Umbilical cord (tissue), 2 donors: ENCODE measurements around the gene LNX1. TPM values are rescaled to one million over a fixed set of nuclear protein-coding genes. Genes with fewer than 3 reads are reported as not detected.
A peak's percentile ranks its signal among the peaks of the same experiment; 100 is the strongest.

Experiments used
- DNase-seq: peaks from one replicate; pipeline ENCODE4 v3.0.0-alpha.2; 2015; ENCODE audit warnings: low spot score
- total RNA-seq: library from RNA; depleted of rRNA; stranded (reverse); fragments of >200 nt; gene quantifications from one replicate; pipeline ENCODE4 v1.2.3, GENCODE V29; 2014; ENCODE audit warnings: low replicate concordance; ENCODE audit not compliant: insufficient read depth

The LNX1 gene
- total RNA-seq, 1 donor from 2014 or later: 30.8 TPM

DNA sequence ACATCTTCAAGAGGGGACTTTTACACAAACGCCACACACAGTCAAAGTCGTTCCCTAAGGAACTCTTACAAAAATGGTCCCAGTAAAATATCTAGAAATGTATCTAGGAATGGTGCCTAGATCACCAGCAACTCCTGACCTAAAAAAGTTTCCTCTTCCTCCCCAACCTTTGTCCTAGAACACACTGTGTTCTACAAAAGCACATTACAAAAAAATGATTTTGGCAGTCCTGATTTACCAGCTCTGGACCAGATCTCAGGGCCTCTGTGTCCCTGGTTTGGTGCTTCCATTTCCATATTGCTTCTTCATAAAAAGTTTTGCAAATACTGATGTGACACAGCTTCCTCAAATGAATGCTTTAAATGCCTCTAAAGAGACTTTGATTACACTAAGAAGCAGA, 55.0 kb downstream of the LNX1 start:
- DNase-seq: no peak

DNA sequence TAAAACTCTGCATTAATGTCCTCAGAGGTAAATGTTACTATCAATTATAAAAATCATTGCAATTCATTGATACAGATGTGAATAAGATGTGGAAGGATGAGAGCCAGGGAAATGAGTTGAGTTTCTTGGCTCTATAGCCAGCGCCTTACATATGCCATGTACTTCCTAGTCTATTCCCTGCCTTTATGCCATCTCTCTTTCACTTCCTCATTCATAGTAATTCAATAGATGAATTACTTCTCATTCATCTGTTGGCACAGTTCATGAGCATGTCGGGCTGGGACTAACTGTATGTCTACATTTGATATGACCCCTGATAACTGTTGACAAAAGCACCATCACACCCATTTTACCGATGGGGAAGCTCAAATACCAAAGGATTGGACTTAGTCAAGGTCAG, 55.7 kb downstream of the LNX1 start:
- no peak for DNase-seq

DNA sequence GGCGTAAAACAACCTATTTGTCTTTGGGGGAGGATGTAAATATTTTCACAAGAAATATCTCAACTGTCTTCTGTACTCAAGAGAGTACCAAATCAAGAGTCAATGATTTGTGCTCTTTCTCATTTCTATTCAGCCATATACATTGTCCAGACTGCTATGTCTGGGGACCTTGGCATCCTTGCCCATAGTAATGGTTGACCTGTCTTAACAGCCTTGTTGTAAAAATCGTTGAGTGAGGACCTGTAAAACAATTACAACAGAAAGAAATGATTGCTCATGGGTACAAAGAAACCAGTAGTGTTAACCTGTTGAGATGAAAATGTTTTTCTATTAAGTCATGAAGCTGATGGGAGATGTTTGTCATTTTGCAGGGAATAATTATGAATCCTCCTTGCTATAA, 56.6 kb downstream of the LNX1 start:
- DNase-seq: no peak

DNA sequence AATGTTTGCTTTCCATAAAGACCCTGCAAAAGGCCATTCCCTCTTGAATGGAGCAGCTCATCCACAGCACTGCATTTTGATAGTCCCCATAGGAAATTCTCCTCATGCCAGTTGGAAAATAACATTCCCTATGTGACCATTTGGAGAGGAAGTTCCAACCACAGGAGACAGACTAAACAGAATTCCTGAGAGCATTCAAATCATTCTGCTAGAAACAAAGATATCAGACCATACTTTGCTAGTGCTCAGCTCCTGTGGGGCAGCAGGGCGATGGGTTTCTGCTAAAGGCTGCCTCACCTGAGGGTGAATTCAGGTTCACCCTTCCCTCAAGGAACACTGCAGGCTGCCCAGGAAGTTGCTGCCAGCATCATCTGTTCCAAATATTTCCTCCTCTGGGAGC, 58.8 kb downstream of the LNX1 start:
- no peak for DNase-seq

DNA sequence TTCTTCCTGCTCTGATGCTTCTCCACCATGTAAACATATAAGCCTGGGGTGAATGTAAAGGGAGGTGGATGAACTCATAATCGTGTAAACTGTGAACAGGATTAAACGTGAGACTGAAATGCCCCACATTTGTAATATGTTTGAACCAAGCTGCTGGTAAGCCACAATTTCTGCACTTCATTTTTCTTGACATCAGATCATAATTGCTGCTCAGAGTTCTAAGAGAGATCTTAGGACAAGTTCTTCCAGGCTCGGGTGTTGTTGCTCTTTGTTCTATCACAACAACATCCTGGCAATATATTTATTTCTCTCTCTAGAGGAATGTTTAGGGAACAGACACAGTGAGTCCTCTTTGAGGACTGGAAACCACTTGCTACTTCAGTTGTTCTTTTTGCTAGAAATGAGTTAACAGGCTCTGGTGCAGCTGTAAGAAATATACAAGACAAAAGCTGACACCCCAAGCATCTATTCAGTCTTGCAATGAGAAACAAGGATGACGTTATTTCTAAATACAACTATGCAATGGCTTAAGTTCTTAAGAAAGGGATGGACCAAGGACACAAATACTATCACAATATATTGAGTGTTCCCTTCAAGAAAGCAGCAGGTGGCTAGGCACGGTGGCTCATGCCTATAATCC, 59.6 kb downstream of the LNX1 start:
- DNase-seq: no peak

DNA sequence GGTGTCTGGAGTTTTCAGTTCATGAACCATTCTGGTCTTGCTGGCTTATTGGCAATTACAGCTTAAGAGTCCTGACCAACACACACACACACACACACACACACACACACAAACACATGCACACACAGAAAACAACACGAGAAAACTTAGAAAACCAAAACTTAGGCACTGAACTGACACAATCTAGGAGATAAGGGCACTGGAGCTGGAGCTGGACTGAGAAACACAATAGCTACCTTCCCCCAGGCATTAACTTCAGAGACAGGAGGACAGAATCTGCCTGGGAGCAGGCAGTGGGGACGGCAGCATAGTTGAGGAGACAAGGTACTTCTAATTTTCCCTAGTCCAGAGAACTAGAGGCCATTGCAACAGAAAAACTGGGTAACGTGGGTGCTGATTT, 62.3 kb downstream of the LNX1 start:
- no peak for DNase-seq

DNA sequence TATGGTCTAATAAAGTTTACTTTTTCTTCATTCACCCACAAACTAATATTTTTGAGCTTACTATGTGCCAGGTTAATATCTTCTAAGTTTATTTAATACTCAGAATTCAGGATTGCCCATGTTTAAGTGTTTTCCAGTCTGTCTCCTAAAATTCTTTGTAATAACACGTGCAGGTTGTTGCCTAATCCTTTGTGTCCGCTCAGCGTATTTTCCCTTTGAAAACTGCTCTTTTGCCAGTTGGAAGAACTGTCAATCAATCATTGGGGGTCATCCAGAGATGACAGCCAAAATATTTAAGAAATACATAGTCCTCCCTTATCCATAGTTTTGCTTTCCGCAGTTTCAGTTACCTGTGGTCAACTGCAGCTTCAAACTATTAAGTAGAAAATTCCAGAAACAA, 63.4 kb downstream of the LNX1 start:
- no peak for DNase-seq

DNA sequence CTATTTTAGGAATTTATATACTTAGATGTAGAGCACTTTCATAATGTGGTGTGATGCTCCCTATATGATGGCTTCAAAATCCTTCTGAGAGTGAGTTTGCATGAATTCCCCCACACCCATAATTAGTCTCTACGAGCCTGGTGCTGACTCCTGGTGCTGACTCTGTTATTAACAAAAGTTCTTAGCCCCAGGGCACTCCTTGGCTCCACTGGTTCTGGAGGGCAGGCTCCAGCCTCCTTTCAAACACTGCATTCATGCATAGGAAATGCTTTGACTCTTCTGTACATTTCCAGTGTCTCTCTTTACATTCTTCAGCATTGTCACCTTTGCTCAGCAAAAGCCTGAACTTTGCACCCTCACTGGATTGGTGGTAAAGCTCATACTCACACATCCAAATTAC, 64.0 kb downstream of the LNX1 start:
- no peak for DNase-seq

DNA sequence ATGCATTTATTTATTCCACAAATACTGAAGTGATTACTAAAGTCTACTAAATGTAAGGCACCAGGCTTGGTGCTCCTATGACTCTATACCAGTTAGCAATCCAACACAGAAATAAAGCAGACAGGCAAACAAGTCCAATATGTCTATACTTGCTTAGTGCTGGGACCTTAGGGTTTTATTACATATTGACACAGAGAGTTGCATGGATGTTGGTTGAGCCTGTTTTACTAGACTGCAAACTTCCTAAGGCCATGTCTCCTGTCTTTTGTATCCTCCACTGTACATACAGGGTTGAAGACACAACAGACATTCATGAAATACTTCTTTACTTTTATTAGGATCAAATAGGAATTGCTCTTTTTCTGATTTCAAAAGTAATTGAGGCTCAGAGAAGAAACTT, 69.0 kb downstream of the LNX1 start:
- no peak for DNase-seq

DNA sequence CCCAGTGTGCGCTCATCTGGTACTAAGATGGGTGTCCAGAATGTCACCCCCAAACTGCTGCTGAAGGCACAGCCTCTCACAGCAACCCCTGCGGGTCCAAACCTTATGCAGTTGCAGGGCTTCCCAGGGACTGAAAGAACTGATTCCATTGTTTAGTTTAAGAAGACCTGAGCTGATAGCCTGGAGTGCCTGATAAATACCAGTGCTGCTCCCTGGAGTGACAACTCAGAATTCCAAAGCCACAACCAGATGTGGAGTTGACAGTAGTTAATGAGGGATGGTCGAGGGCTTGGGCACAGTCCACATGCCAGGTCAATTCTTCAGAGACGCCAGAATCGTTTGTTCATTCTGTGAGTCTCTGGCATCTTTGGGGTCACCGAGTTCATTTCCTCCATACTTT, 71.2 kb downstream of the LNX1 start:
- no peak for DNase-seq

DNA sequence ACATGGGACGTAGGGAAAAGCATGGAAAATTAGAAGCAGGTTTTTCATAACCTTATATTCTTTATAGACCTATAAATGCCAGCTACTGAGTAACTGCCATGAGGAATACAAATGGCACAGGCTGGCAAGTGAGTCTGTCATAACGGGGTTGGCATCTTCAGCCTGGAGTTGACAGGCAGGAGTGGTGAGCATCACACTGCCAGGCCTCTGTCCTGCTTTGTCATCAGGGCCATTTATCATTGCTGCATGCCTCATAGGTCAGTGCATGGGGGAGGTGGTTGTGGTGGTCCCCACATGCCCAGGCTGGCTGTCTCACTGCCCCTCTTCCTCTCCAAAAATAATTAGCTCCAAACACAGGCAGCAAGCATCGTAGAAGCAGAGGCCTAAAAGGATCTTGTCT, 72.5 kb downstream of the LNX1 start:
- no peak for DNase-seq

DNA sequence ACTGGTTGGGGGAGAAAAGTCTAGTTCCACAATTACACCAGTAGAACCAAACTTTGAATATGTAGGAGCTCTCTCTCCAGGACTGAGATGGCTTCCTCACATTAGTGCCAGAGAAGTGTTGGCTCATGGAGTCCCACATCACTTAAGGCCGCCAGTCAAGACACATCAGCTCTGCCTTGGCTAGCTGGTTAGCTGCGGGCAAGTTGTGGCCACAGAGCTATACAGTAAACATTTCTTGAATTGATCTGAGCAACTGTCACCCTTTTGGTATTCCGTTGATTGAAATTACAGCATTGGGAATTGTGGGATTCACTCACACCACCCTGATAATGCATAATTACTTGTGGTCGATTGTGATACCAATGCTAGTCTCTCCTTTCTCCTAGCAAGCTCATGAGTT, 76.2 kb downstream of the LNX1 start:
- DNase-seq: no peak

DNA sequence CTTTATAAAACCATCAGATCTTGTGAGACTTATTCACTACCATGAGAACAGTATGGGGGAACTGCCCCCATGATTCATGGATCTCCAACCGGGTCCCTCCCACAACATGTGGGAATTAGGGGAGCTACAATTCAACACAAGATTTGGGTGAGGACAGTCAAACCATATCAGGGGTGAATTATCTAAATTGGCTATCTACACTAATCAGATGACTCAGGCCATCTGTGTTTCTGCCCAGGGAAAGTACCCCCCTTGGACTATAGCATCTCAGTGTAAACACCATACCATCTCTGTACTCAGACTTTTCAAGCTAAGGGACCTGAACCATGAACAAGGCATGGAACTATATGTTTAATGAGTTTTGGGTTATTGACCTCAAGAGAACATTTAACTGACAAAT, 76.8 kb downstream of the LNX1 start:
- no peak for DNase-seq

DNA sequence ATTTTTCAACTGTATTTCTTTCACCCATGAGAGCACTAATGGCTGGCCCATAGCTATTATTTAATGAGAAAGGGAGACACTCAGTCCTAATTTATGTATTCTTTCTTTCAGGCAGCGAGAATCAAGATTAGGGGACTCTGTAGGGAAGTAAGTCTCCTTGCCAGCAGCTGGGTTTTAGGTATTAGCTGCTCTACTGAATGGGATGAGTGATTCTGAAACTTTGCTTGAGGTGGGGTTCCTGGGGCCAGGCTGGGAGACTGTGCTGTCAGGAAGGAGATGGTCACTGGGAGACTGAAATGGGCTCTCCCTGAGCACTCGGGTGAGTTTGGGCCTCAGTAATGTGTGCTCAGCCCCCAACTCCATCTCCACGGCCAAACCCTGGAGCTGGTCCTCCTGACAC, 78.7 kb downstream of the LNX1 start:
- DNase-seq: no peak

DNA sequence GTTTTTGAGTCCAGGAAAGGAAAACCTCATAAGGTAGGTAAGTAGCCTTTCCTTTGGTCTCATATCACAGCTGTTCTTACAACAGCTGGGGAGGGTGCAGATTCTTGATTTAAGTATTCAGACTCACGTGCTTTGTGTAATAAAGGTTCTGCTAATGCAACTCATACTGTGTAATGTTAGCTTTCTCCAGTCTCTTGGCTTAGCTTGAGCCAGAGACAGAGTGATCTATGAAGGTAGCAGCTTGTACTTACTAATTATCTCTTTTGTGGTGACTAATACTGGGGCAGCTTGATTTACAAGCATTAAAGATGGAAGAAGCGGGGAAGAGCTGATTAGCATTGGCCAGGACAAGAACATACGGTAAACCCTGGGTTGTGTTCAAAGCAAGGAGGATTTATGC, 80.3 kb downstream of the LNX1 start:
- peak; percentile 22 for DNase-seq

DNA sequence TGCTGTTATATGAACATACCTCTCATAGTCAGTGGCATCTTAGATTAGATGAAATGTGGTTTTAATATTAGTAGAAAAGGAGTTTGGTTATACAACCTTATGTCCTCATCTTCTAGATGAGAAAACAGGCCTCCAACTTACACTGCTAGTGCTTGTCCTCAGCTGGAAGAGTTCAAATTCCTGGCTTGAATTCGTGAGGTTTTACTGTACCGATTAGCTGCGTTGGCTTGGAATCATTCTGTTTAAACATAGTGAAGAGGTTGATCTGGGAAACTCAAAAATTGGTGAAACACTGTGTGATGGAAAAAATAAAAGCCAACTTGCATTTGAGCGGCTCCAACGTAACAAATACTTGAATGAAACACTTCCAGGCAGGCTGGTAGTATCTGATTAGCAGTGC, 81.0 kb downstream of the LNX1 start:
- peak; percentile 30 for DNase-seq

DNA sequence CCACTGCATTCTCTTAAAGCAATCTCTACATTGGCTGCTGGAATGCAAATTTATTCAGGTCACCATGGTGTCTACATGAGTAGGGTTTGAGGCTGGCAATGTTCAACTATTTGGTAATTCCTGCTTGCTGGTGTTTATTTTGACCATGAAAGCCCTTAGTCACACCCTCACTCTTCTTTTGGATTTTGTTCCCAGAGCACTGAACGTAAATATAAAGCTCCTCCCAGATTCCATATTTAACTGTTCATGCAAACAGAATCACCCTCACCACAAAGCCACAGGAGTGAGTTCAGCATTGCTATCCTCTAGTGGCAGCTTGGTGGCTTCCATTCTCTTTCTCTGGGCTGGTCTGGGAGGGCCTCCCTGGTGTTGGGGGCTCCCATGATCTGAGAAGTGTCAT, 82.8 kb downstream of the LNX1 start:
- no peak for DNase-seq

DNA sequence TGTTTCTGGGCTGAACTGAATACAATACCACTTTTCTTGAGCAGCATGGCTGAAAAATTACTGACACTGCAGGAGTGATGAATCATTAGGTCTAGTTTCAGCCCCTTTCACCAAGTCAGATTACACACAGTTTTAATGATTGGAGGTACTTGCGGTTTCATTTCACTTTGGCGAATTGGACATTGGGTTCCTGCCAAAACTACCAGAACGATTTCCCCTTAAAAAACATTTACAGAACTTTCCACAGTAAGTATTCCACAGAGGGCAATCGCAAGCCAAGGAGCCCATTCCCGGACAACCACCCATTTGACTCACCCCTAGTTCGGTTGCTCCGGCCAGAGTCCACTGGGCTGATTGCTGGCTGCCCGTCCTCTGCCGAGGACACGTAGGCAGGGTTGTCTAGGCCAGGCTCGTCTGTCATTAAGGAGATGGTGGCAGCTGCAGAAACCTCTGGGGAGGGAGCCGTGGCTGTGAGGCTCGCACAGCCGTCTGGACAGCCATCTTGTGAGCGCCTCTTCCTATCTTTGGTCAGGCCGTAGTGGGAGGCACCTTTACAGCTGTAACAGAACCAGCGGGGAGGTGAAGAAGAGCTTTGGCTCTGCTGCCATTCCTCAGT, 83.5 kb downstream of the LNX1 start:
- no peak for DNase-seq

DNA sequence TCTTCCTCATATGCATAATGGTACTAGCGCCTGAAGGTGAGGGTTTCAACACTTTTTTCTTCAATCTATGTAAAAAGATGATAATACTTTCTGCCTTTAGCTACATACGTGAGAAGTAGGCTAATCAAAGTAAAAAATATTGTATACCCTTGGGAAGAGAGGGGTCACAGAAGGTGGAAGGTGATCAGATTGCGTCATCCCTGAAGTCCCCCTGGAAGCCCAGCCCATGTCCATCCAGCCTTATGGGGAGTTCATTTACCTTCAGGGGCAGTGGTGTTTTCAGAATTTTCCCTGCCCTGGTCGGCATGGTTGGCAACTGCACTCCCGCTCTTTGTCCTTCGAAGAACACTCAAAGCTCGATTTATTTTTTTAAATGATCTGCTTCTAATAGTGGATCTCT, 84.2 kb downstream of the LNX1 start:
- DNase-seq: no peak

DNA sequence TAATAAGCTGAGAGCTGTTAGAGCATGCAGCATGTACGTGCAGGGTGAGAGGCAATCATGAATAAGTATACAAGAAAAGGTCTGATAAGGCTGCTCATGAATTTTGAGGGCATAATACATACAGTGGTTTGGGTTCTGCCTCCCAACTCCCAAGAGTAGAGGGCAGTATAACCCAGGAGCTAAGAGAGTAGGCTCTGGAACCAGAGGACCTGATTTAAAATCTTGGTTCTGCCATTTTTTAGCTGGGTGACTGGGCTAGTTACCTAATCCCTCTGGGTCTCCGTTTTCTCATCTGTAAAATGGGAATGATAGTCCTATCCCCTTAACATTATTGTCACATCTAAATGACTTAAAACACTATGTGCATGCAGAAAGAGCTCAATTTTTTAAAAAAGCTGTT, 85.3 kb downstream of the LNX1 start:
- no peak for DNase-seq

DNA sequence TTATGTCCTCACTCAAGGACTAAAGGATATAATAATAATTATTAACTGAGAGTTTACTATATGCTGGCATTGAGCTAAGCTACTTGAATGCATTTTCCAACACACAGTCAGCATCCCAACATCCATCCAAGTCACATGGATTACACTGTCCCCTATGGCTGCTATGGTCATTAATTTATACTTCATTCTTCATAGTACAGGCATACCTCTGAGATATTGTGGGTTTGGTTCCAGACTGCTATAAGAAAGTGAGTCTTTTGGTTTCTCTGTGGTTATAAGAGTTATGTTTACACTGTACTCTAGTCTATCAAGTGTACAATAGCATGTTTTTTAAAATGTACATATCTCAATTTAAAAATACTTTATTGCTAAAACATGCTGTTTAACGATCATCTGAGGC, 89.2 kb downstream of the LNX1 start:
- DNase-seq: no peak

DNA sequence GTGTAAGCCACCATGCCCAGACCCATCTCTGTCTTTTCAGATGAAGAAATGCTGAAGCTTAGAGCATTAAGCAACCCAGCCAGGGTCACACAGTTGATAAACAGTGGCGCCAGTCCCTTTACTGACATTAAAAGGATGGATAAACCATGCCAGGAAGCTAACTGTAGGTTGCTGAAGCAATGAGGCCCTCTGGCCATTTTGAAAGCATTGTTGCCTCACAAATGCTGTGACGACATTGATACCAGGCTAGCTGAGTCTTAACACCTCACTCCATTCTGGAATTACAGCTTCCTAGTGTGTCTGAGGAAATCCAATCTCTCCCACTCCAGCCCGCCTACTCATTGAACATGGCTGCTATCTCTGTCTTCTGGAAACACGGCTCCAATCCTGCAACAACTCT, 89.7 kb downstream of the LNX1 start:
- DNase-seq: no peak

DNA sequence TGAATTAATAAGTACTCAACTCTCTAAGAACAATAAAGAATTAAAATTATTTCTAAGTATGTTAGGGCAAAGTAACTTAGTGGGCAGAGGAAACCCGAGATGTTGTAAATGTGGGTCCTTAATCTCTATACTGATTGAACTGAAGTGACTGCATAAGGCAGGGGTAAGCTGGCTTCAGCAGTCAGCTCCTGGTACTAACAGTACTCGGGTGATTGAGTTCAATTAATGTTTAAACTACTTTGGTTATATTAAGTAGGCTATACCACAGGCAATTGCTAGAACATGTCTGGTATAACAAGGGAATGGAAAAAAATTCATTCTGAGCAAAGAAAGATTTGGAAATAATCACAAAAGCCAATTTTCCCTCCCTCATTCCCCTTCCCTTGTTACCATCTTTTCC, 90.7 kb downstream of the LNX1 start:
- DNase-seq: no peak

DNA sequence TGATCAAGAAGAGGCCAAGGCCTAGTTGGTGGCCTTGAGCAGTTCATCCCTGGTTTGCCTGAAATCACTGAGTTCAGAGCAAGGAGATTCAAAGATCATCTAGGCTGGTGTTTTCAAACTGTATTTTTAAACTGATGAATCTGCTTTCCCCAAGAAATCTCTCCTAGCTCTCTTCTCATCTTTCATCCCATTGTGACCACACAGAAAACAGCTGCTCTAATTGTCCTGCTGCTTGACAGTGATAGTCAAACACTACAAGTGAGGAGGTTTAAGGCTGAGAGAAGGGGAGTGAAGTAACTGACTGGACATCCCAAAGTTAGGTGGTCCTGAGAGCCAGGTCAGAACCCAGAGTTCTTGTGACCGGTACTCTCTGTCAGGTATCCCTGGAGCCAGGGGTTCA, 91.5 kb downstream of the LNX1 start:
- DNase-seq: no peak
